Mucosa of rectum (tissue), 2 donors: ENCODE data around the gene ADAM33.

ENCODE experiments used
- H3K27ac ChIP-seq, 2 donors: one replicate each; pipeline ENCODE4 v1.7.0; 2013; ENCODE audit warnings: inconsistent platforms in 2 of 2, low read depth in 2 of 2, low read length in 2 of 2
- H3K27me3 ChIP-seq, 2 donors: one replicate each; pipeline ENCODE4 v1.7.0; 2013; ENCODE audit warnings: low read length in 2 of 2; ENCODE audit not compliant: control insufficient read depth in 2 of 2, insufficient read depth in 2 of 2
- H3K36me3 ChIP-seq, 2 donors: one replicate each; pipeline ENCODE4 v1.7.0; 2013; ENCODE audit warnings: low read length in 2 of 2; ENCODE audit not compliant: control insufficient read depth in 2 of 2, insufficient read depth in 2 of 2
- H3K4me1 ChIP-seq, 2 donors: one replicate each; pipeline ENCODE4 v1.7.0; 2013; ENCODE audit warnings: low read length in 2 of 2, mild to moderate bottlenecking in 1 of 2; ENCODE audit not compliant: control insufficient read depth in 2 of 2, insufficient read depth in 2 of 2
- H3K4me3 ChIP-seq, 2 donors: one replicate each; pipeline ENCODE4 v1.7.0; 2013; ENCODE audit warnings: low read length in 2 of 2
- H3K9ac ChIP-seq, 2 donors: one replicate each; pipeline ENCODE4 v1.7.0; 2013; ENCODE audit warnings: low read length in 2 of 2, low read depth in 1 of 2, mild to moderate bottlenecking in 1 of 2
- H3K9me3 ChIP-seq, 2 donors: one replicate each; pipeline ENCODE4 v1.7.0; 2013; ENCODE audit warnings: low read length in 2 of 2; ENCODE audit not compliant: control insufficient read depth in 2 of 2
- donor health status: healthy.
- donor health status: Normal muscosa, but diverticular disease.

ADAM33 gene

GRCh38 chr20:3698591-3699001 lies 16.8 kb upstream of the ADAM33 start:
- Histone ChIP-seq H3K36me3 (no peaks in the 10 kb centered on the region), H3K9me3 (no peaks in the 10 kb centered on the region), H3K4me3 (no peak overlapping the region), H3K27ac (no peak overlapping the region), H3K9ac (no peak overlapping the region), H3K27me3 (no peaks in the 10 kb centered on the region), H3K4me1 (no peaks in the 10 kb centered on the region)

- Histone ChIP-seq H3K9me3 (no peaks in the 10 kb centered on the region), H3K27ac (no peak overlapping the region)
These were observed 15.9 kb upstream of the ADAM33 start for GRCh38 chr20:3697588-3698305.

GRCh38 chr20:3696745-3697587 lies 15.2 kb upstream of the ADAM33 start:
- Histone ChIP-seq H3K36me3 (no peaks in the 10 kb centered on the region), H3K4me3 (no peak overlapping the region), H3K4me1 (no peaks in the 10 kb centered on the region), H3K9me3 (no peaks in the 10 kb centered on the region), H3K27me3 (no peaks in the 10 kb centered on the region), H3K9ac (no peak overlapping the region), H3K27ac (no peak overlapping the region)

More at GRCh38 chr20:3697588-3698305, 15.9 kb upstream of the ADAM33 start:
- H3K4me3 ChIP-seq = no peak overlapping the region
- H3K27me3 ChIP-seq = no peaks in the 10 kb centered on the region
- H3K9ac ChIP-seq = no peak overlapping the region
- H3K4me1 ChIP-seq = no peaks in the 10 kb centered on the region
- H3K36me3 ChIP-seq = no peaks in the 10 kb centered on the region

- Histone ChIP-seq H3K27me3 (no peaks in the 10 kb centered on the region), H3K4me3 (no peak overlapping the region), H3K9ac (no peak overlapping the region), H3K9me3 (no peaks in the 10 kb centered on the region), H3K27ac (no peak overlapping the region), H3K4me1 (no peaks in the 10 kb centered on the region), H3K36me3 (no peaks in the 10 kb centered on the region)
These were observed 14.4 kb upstream of the ADAM33 start for GRCh38 chr20:3696200-3696599.

GRCh38 chr20:3694864-3695263 lies 13.1 kb upstream of the ADAM33 start:
- Histone ChIP-seq H3K9me3 (no peaks in the 10 kb centered on the region), H3K9ac (no peak overlapping the region), H3K4me1 (no peaks in the 10 kb centered on the region), H3K4me3 (no peak overlapping the region), H3K36me3 (no peaks in the 10 kb centered on the region), H3K27me3 (no peaks in the 10 kb centered on the region), H3K27ac (no peak overlapping the region)

GRCh38 chr20:3693376-3693775 lies 11.6 kb upstream of the ADAM33 start:
- Histone ChIP-seq H3K27ac (no peak overlapping the region), H3K27me3 (no peaks in the 10 kb centered on the region), H3K4me1 (no peaks in the 10 kb centered on the region), H3K9me3 (no peaks in the 10 kb centered on the region), H3K9ac (no peak overlapping the region), H3K36me3 (no peaks in the 10 kb centered on the region), H3K4me3 (no peak overlapping the region)

GRCh38 chr20:3692706-3693294 lies 11.0 kb upstream of the ADAM33 start:
- Histone ChIP-seq H3K36me3 (no peaks in the 10 kb centered on the region), H3K27me3 (no peaks in the 10 kb centered on the region), H3K9ac (no peak overlapping the region), H3K9me3 (no peaks in the 10 kb centered on the region), H3K27ac (no peak overlapping the region), H3K4me3 (no peak overlapping the region), H3K4me1 (no peaks in the 10 kb centered on the region)

GRCh38 chr20:3691897-3692296 lies 10.1 kb upstream of the ADAM33 start:
- no peak overlapping the region for H3K9ac ChIP-seq
- H3K9me3 ChIP-seq = no peaks in the 10 kb centered on the region

GRCh38 chr20:3691306-3691705 lies 9.5 kb upstream of the ADAM33 start:
- no peak overlapping the region for H3K27ac ChIP-seq
- H3K9ac ChIP-seq = no peak overlapping the region
- H3K27me3 ChIP-seq = no peaks in the 10 kb centered on the region
- no peak overlapping the region for H3K4me3 ChIP-seq
- peaks cover 7 to 8% of the 10 kb centered on the region in 2 donors for H3K4me1 ChIP-seq
- no peaks in the 10 kb centered on the region for H3K36me3 ChIP-seq
- no peaks in the 10 kb centered on the region for H3K9me3 ChIP-seq

More at GRCh38 chr20:3691897-3692296, 10.1 kb upstream of the ADAM33 start:
- no peaks in the 10 kb centered on the region for H3K36me3 ChIP-seq
- no peaks in the 10 kb centered on the region for H3K27me3 ChIP-seq
- no peak overlapping the region for H3K4me3 ChIP-seq
- H3K4me1 ChIP-seq = peaks cover 4% of the 10 kb centered on the region in 2 donors
- H3K27ac ChIP-seq = no peak overlapping the region

GRCh38 chr20:3690413-3690812 lies 8.6 kb upstream of the ADAM33 start:
- no peak overlapping the region for H3K27ac ChIP-seq
- no peaks in the 10 kb centered on the region for H3K27me3 ChIP-seq
- H3K4me1 ChIP-seq = peaks cover 7 to 8% of the 10 kb centered on the region in 2 donors
- H3K4me3 ChIP-seq = no peak overlapping the region
- H3K36me3 ChIP-seq = no peaks in the 10 kb centered on the region
- no peaks in the 10 kb centered on the region for H3K9me3 ChIP-seq
- no peak overlapping the region for H3K9ac ChIP-seq
